GM12878 (cell line): Measurements from ENCODE around the gene PSMC3. TPM values are rescaled to one million over a fixed set of nuclear protein-coding genes. Genes with fewer than 3 reads are reported as not detected.

Experiments
- ATAC-seq: fragments of 200-7000 bp; cut with Tn5 transposase; 3 replicates; pipeline ENCODE4 v1.9.1; 2020; ENCODE audit warnings: mild to moderate bottlenecking, moderate library complexity
- BruUV-seq: library from RNA; stranded (reverse); fragments of 400-500 nt; replicated peaks from 2 replicates; lab custom pipeline; 2021; lab: Mats Ljungman, UMichigan
- CTCF ChIA-PET: fragments of 300-600 bp; sonication (Branson Sonifier 250); formaldehyde crosslinking; extraction: SDS; loops from one replicate; lab custom pipeline; 2021; ENCODE audit warnings: inconsistent platforms; lab: Yijun Ruan, JAX
- POLR2A ChIA-PET: fragments of 350-600 bp; formaldehyde crosslinking; extraction: SDS; loops from one replicate; lab custom pipeline; 2021; ENCODE audit warnings: inconsistent platforms; lab: Charles Lee
- RAD21 ChIA-PET: fragments of 300-600 bp; sonication (Branson Sonifier 250); formaldehyde crosslinking; loops from one replicate; lab custom pipeline; 2023; ENCODE audit warnings: antibody characterized with exemption; ENCODE audit not compliant: unreplicated experiment; lab: Charles Lee
- SMC1A ChIA-PET: fragments of 300-600 bp; sonication (Branson Sonifier 250); formaldehyde crosslinking; loops from one replicate; lab custom pipeline; 2023; ENCODE audit not compliant: unreplicated experiment, uncharacterized antibody; lab: Charles Lee
- DNase-seq: peaks from one replicate; pipeline ENCODE4 v3.0.0-alpha.2; 2011; ENCODE audit warnings: low read depth, low spot score
- FAIRE-seq: peaks from 3 replicates; lab custom pipeline; 2011; peaks lifted over from hg19 to GRCh38; lab: Jason Lieb, UNC
- H2AFZ ChIP-seq: 2 replicates; pipeline ENCODE4 v1.6.0; 2011; ENCODE audit warnings: low read depth, low read length, control low read depth; ENCODE audit not compliant: control insufficient read depth
- H3K27ac ChIP-seq: 2 replicates; pipeline ENCODE4 v1.5.1; 2011; ENCODE audit warnings: control low read depth; ENCODE audit not compliant: control insufficient read depth, insufficient read depth
- H3K27me3 ChIP-seq, 2 experiments: replicated peaks in 1 of 2; 2 replicates each; pipeline versions ENCODE4 v1.6.0 to v1.6.1; 2011; ENCODE audit warnings: low read length in 1 of 2; ENCODE audit not compliant: control insufficient read depth in 2 of 2, insufficient read depth in 2 of 2
- H3K36me3 ChIP-seq, 2 experiments: 2 replicates each; pipeline ENCODE4 v1.5.1; 2011; ENCODE audit warnings: low read length in 1 of 2; ENCODE audit not compliant: control insufficient read depth in 2 of 2, insufficient read depth in 2 of 2
- H3K4me1 ChIP-seq: 2 replicates; pipeline ENCODE4 v1.6.1; 2011; ENCODE audit warnings: mild to moderate bottlenecking, low read length, moderate library complexity, mixed read lengths; ENCODE audit not compliant: control insufficient read depth, insufficient read depth
- H3K4me2 ChIP-seq: 2 replicates; pipeline ENCODE4 v1.6.0; 2011; ENCODE audit warnings: control low read depth; ENCODE audit not compliant: control insufficient read depth, insufficient read depth
- H3K4me3 ChIP-seq: fragments of 200-600 bp; sonication (generic); 2 replicates; pipeline ENCODE4 v1.5.1; 2016
- H3K79me2 ChIP-seq: 2 replicates; pipeline ENCODE4 v1.6.0; 2011; ENCODE audit warnings: low read length; ENCODE audit not compliant: control insufficient read depth, insufficient read depth
- H3K9ac ChIP-seq: 2 replicates; pipeline ENCODE4 v1.8.0; 2011; ENCODE audit warnings: low read length, control low read depth, mixed read lengths; ENCODE audit not compliant: control insufficient read depth, insufficient read depth
- H3K9me3 ChIP-seq: replicated peaks from 3 replicates; pipeline ENCODE4 v1.5.1; 2011; ENCODE audit warnings: mild to moderate bottlenecking, low read length; ENCODE audit not compliant: control insufficient read depth, insufficient read depth
- H4K20me1 ChIP-seq: 2 replicates; pipeline ENCODE4 v1.6.0; 2011; ENCODE audit not compliant: control insufficient read depth, insufficient read depth
- CBFB ChIP-seq: IDR thresholded peaks from 2 replicates; pipeline ENCODE4 v1.6.1; 2016; ENCODE audit warnings: antibody characterized with exemption, low read depth
- CEBPB ChIP-seq, 2 experiments: fragments of 150-350 bp in 1 of 2; IDR thresholded peaks; 2 replicates each; pipeline ENCODE4 v1.6.1; 2012 to 2014; ENCODE audit warnings: low read depth in 2 of 2, low read length in 2 of 2, borderline replicate concordance in 1 of 2, inconsistent platforms in 1 of 2
- CREM ChIP-seq: IDR thresholded peaks from 2 replicates; pipeline ENCODE4 v1.6.1; 2014; ENCODE audit warnings: antibody characterized with exemption, low read depth
- CUX1 ChIP-seq: IDR thresholded peaks from 2 replicates; pipeline ENCODE4 v1.6.1; 2012; ENCODE audit warnings: improper control_type of control experiment, low read depth, low read length; ENCODE audit not compliant: insufficient replicate concordance
- E4F1 ChIP-seq: fragments of 450-650 bp; IDR thresholded peaks from 2 replicates; pipeline ENCODE4 v1.6.1; 2018; ENCODE audit warnings: borderline replicate concordance, mild to moderate bottlenecking; ENCODE audit not compliant: partially characterized antibody
- HDGF ChIP-seq: fragments of 450-650 bp; IDR thresholded peaks from 2 replicates; pipeline ENCODE4 v1.6.1; 2016; ENCODE audit warnings: antibody characterized with exemption
- IKZF2 ChIP-seq, 2 experiments: fragments of 450-650 bp; IDR thresholded peaks; 2 replicates each; pipeline ENCODE4 v1.6.1; 2017; ENCODE audit warnings: mild to moderate bottlenecking in 2 of 2, moderate library complexity in 2 of 2
- JUNB ChIP-seq: IDR thresholded peaks from 2 replicates; pipeline ENCODE4 v1.6.1; 2016; ENCODE audit warnings: antibody characterized with exemption, mild to moderate bottlenecking
- MYB ChIP-seq: fragments of 150-350 bp; IDR thresholded peaks from 2 replicates; pipeline ENCODE4 v1.6.1; 2014; ENCODE audit warnings: mild to moderate bottlenecking, low read depth, low read length, borderline replicate concordance
- NFYA ChIP-seq: IDR thresholded peaks from 2 replicates; pipeline ENCODE4 v1.6.1; 2011; ENCODE audit warnings: low read depth, mild to moderate bottlenecking, low read length, improper control_type of control experiment, borderline replicate concordance
- RAD21 ChIP-seq: IDR thresholded peaks from 2 replicates; pipeline ENCODE4 v1.6.1; 2011; ENCODE audit warnings: mild to moderate bottlenecking, low read depth, low read length, moderate library complexity; ENCODE audit not compliant: insufficient read depth
- SPI1 ChIP-seq: IDR thresholded peaks from 2 replicates; pipeline ENCODE4 v1.6.1; 2011; ENCODE audit warnings: low read depth, mild to moderate bottlenecking, low read length, moderate library complexity, borderline replicate concordance; ENCODE audit not compliant: insufficient read depth
- SRF ChIP-seq, 2 experiments: IDR thresholded peaks; 2 replicates each; pipeline ENCODE4 v1.6.1; 2011; ENCODE audit warnings: low read depth in 2 of 2, low read length in 2 of 2, mild to moderate bottlenecking in 1 of 2, moderate library complexity in 1 of 2
- USF2 ChIP-seq: IDR thresholded peaks from 2 replicates; pipeline ENCODE4 v1.6.1; 2011; ENCODE audit warnings: low read depth, low read length, improper control_type of control experiment, borderline replicate concordance
- WGBS: methylation state at CpG from one replicate; pipeline ENCODE4 v1.1.6; 2016; ENCODE audit warnings: low lambda C conversion rate; ENCODE audit not compliant: insufficient replicate concordance, insufficient coverage; ENCODE audit errors: missing lambda C conversion rate; 5-methylcytosine and 5-hydroxymethylcytosine counted together
- in situ Hi-C: fragments of 300-500 bp; cut with MboI; formaldehyde crosslinking; loops from 9 replicates; pipeline ENCODE4 v1.14.3; 2018; ENCODE audit warnings: mixed read lengths
- intact Hi-C: fragments of 100-400 bp; cut with micrococcal nuclease; formaldehyde crosslinking; loops from one replicate; pipeline ENCODE4 v1.14.2; 2022; ENCODE audit not compliant: unreplicated experiment
- polyA plus RNA-seq, 11 experiments: library from polyadenylated mRNA; depleted of rRNA in 4 of 11; unstranded in 6 of 11; stranded (reverse) in 5 of 11; fragments of >200 nt; fragmentation: Nextera tagmentation in 4 of 11; fragmentation: Illumina TruSeq in 1 of 11; extraction: Ambion mirVana in 4 of 11; extraction: Trizol in 1 of 11; gene quantifications; 1 replicate in 1 of 11; 2 replicates in 10 of 11; pipeline versions ENCODE4 v1.2.1 to v1.2.3, GENCODE V29; 2011 to 2016; ENCODE audit warnings: inconsistent platforms in 2 of 11, missing spikeins in 2 of 11, low read depth in 1 of 11
- total RNA-seq, 4 experiments: library from RNA; depleted of rRNA in 3 of 4; stranded (reverse); fragments of >200 nt in 3 of 4; fragmentation: Illumina TruSeq in 1 of 4; extraction: Trizol in 1 of 4; gene quantifications; 2 replicates each; pipeline versions ENCODE4 v1.2.1 to v1.2.3, GENCODE V29; 2013 to 2021

The PSMC3 gene
- total and polyA plus RNA-seq, 10 of the 15 experiments (the other 5 are each of a cell fraction or from before 2014, with no cell fraction given) = 39.5 to 289 (median 155) TPM

GRCh38 chr11:47383071-47383470, 43.2 kb downstream of the PSMC3 start:
- no peak for DNase-seq
- Histone ChIP-seq H3K27me3 (no peaks in the 10 kb centered on the region), H4K20me1 (no peaks in the 10 kb centered on the region), H3K36me3 (no peaks in the 10 kb centered on the region), H3K79me2 (peaks cover 9% of the 10 kb centered on the region), H3K9me3 (no peaks in the 10 kb centered on the region), H3K9ac (no peak overlapping the region), H3K4me1 (peaks cover 8% of the 10 kb centered on the region), H3K27ac (no peak overlapping the region), H3K4me3 (no peak overlapping the region), H3K4me2 (no peak overlapping the region), H2AFZ (no peak overlapping the region)
- SMC1A ChIA-PET = interaction anchor here (1.3 kb wide), 1 partner anchor 11 kb away, joined by 3 read pairs; no protein-coding TSS in a partner anchor
- POLR2A ChIA-PET = interaction anchor here (1.1 kb wide), 1 partner anchor 12 kb away, joined by 5 read pairs; no protein-coding TSS in a partner anchor
- FAIRE-seq = no peak
- RAD21 ChIA-PET = no interaction called here
- BruUV-seq = no TSS peak
- WGBS = 22% methylated on average over 4 of the region's 4 CpGs
- intact Hi-C loops = no loop called here
- in situ Hi-C loops = no loop called here
- no peak for ATAC-seq
- CTCF ChIA-PET = interaction anchor here (0.9 kb wide), 1 partner anchor 9 kb away, joined by 5 read pairs; no protein-coding TSS in a partner anchor
- TF ChIP-seq E4F1 (no peak), RAD21 (no peak), JUNB (no peak), CREM (no peak), MYB (no peak), IKZF2 (IDR thresholded peaks at IDR 0.05) (no peak), CUX1 (no peak), HDGF (no peak), NFYA (no peak), CBFB (no peak), SPI1 (no peak), SRF (IDR thresholded peaks at IDR 0.05; ENCODE audit: low read depth in 2 of 2, low read length in 2 of 2) (no peak), CEBPB (IDR thresholded peaks at IDR 0.05; ENCODE audit: borderline replicate concordance in 1 of 2, low read depth in 2 of 2, low read length in 2 of 2) (no peak), USF2 (no peak)
